Naive thymus-derived CD4-positive, alpha-beta T cell (primary cell): ENCODE results near the gene MRPS21. TPM values are rescaled to one million over a fixed set of nuclear protein-coding genes. Genes with fewer than 3 reads are reported as not detected.

Experiments used
- ATAC-seq: fragments of 150-1000 bp; cut with Tn5 transposase; 2 replicates; pipeline ENCODE4 v1.10.0; 2021; ENCODE audit warnings: mild to moderate bottlenecking, moderate library complexity
- CTCF ChIA-PET: fragments of 350-600 bp; sonication (Branson Sonifier 250); formaldehyde crosslinking; loops from one replicate; lab custom pipeline; 2021; ENCODE audit warnings: antibody characterized with exemption; lab: Charles Lee
- POLR2A ChIA-PET: fragments of 350-600 bp; sonication (Branson Sonifier 250); formaldehyde crosslinking; loops from one replicate; lab custom pipeline; 2021; ENCODE audit warnings: antibody characterized with exemption, inconsistent platforms; lab: Charles Lee
- DNase-seq, 9 donors: peaks; one replicate each; pipeline versions ENCODE4 v3.0.0 to v3.0.0-alpha.2; 2020 to 2022; ENCODE audit warnings: mixed read lengths in 1 of 9
- H3K27ac ChIP-seq: one replicate; pipeline ENCODE4 v1.7.0; 2013; ENCODE audit warnings: mild to moderate bottlenecking, low read depth, low read length, moderate library complexity
- H3K27me3 ChIP-seq, 2 donors: one replicate each; pipeline ENCODE4 v1.7.0; 2013; ENCODE audit warnings: low read length in 2 of 2, mild to moderate bottlenecking in 2 of 2, moderate library complexity in 2 of 2; ENCODE audit not compliant: control insufficient read depth in 2 of 2, insufficient read depth in 2 of 2
- H3K36me3 ChIP-seq, 3 experiments: 1 replicate in 2 of 3; 2 replicates in 1 of 3; pipeline ENCODE4 v1.7.0; 2013; ENCODE audit warnings: low read length in 3 of 3, mild to moderate bottlenecking in 3 of 3, moderate library complexity in 1 of 3; ENCODE audit not compliant: insufficient read depth in 3 of 3, control insufficient read depth in 2 of 3
- H3K4me1 ChIP-seq, 2 donors: one replicate each; pipeline ENCODE4 v1.7.0; 2013; ENCODE audit warnings: low read length in 2 of 2, mild to moderate bottlenecking in 2 of 2, moderate library complexity in 1 of 2; ENCODE audit not compliant: control insufficient read depth in 2 of 2, insufficient read depth in 2 of 2
- H3K4me3 ChIP-seq: 2 replicates; pipeline ENCODE4 v1.7.0; 2013; ENCODE audit warnings: mild to moderate bottlenecking, low read length
- H3K9me3 ChIP-seq, 3 experiments: 1 replicate in 2 of 3; 2 replicates in 1 of 3; pipeline ENCODE4 v1.7.0; 2013; ENCODE audit warnings: low read length in 3 of 3; ENCODE audit not compliant: control insufficient read depth in 2 of 3
- H3K27ac Mint-ChIP-seq, 9 donors: one replicate each; pipeline ENCODE4 v1.8.0; 2020 to 2022; ENCODE audit warnings: mixed read lengths in 9 of 9, mild to moderate bottlenecking in 8 of 9, moderate library complexity in 5 of 9, inconsistent platforms in 2 of 9
- H3K27me3 Mint-ChIP-seq, 5 donors: one replicate each; pipeline ENCODE4 v1.8.0; 2021 to 2022; ENCODE audit warnings: mixed read lengths in 5 of 5, mild to moderate bottlenecking in 1 of 5
- H3K36me3 Mint-ChIP-seq, 5 donors: one replicate each; pipeline ENCODE4 v1.8.0; 2020 to 2022; ENCODE audit warnings: mixed read lengths in 5 of 5, mild to moderate bottlenecking in 3 of 5, inconsistent platforms in 1 of 5
- H3K4me1 Mint-ChIP-seq, 7 donors: one replicate each; pipeline ENCODE4 v1.8.0; 2020 to 2022; ENCODE audit warnings: mixed read lengths in 7 of 7, mild to moderate bottlenecking in 3 of 7, inconsistent platforms in 1 of 7
- H3K4me3 Mint-ChIP-seq, 10 donors: one replicate each; pipeline ENCODE4 v1.8.0; 2020 to 2022; ENCODE audit warnings: mild to moderate bottlenecking in 10 of 10, mixed read lengths in 10 of 10, moderate library complexity in 6 of 10, inconsistent platforms in 2 of 10
- H3K9me3 Mint-ChIP-seq, 11 donors: one replicate each; pipeline ENCODE4 v1.8.0; 2020 to 2022; ENCODE audit warnings: mixed read lengths in 11 of 11, mild to moderate bottlenecking in 4 of 11, inconsistent platforms in 1 of 11, moderate library complexity in 1 of 11
- intact Hi-C, 2 donors: fragments of 100-400 bp; cut with micrococcal nuclease; formaldehyde crosslinking; loops; one replicate each; pipeline ENCODE4 v1.15.1; 2023
- polyA plus RNA-seq, 2 donors: library from polyadenylated mRNA; unstranded; fragments of 300-500 nt; fragmentation: Illumina TruSeq; gene quantifications; one replicate each; pipeline ENCODE4 v1.2.3, GENCODE V29; 2021
- total RNA-seq, 6 experiments: library from RNA in 5 of 6; stranded (reverse) in 5 of 6; gene quantifications; 1 replicate in 5 of 6; 2 replicates in 1 of 6; pipeline ENCODE4 v1.2.3 and lab custom pipeline; 2021 to 2026

Gene MRPS21
- total RNA-seq = 10 to 100 TPM; 47.9 to 72.8 (median 67.5) TPM
- polyA plus RNA-seq = 10 to 100 TPM; 61.7 to 92.9 TPM
- total RNA-seq (lab: John Stamatoyannopoulos, UW) = 50.1 reads per million, percentile 71 among the genes with 10 or more reads in this experiment

GRCh38 chr1:150293433-150294253 lies at the start of gene MRPS21:
Gene MRPS21 (plus strand): TSS chr1:150293861. CDS start chr1:150294367, 506 bp downstream.
- intact Hi-C loops = loop anchor here (1.0 to 2.0 kb wide), 10 partner anchors 9 to 404 kb away; partner anchors contain the start of genes ANP32E (in 2 of the 2), APH1A (in 2 of the 2), PRPF3 (in 2 of the 2) and CIART (in 1 of the 2)
- H3K4me3 Mint-ChIP-seq = peak within 1 kb of the TSS; percentile 85 to 97 (median 92)

DNA sequence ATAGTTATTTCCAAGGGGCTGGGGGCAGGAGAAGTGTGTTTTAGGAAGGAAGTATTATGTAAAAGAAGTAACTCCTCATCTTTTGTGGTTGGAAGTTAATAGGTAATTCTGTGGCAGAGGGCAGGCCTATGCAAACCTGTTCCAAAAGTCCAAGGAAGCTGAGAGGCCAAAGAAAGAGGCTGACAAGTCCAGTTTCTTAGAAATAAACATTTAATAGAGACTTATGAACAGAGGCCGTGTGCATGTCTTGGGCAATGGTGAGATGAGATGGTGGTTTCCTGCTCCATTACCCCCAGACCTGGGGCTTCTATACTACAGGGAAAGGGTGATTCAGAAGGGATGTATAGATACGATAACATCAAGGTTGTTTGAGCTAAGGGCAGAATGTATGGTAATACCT lies 43.7 kb upstream of the MRPS21 start:
- Mint-ChIP-seq H3K9me3 (no peaks in the 10 kb centered on the region), H3K4me1 (no peaks in the 10 kb centered on the region), H3K27me3 (peaks cover 0 to 23% (median 5%) of the 10 kb centered on the region in 5 donors), H3K4me3 (no peak overlapping the region), H3K36me3 (no peaks in the 10 kb centered on the region), H3K27ac (no peak overlapping the region)
- POLR2A ChIA-PET = interaction anchor here (0.6 to 1.1 kb wide), 2 partner anchors 20 to 735 kb away, joined by 3 read pairs; no protein-coding TSS in a partner anchor
- CTCF ChIA-PET = no interaction called here
- Histone ChIP-seq H3K36me3 (no peaks in the 10 kb centered on the region), H3K9me3 (no peaks in the 10 kb centered on the region), H3K4me1 (no peaks in the 10 kb centered on the region), H3K4me3 (no peak overlapping the region), H3K27ac (no peak overlapping the region), H3K27me3 (no peaks in the 10 kb centered on the region)
- ATAC-seq (no peak), DNase-seq (no peak)
- intact Hi-C loops = no loop called here

More at GRCh38 chr1:150293433-150294253, at the start of gene MRPS21:
- DNase-seq (peak; percentile 64 to 88 (median 83)), ATAC-seq (peak; percentile 99)
- H3K27ac ChIP-seq = peak within 1 kb of the TSS; percentile 92
- peak within 1 kb of the TSS; percentile 92 to 100 (median 98) for H3K27ac Mint-ChIP-seq
- H3K9me3 Mint-ChIP-seq = no peaks in the 10 kb centered on the region
- H3K4me1 Mint-ChIP-seq = peaks cover 20 to 45% (median 32%) of the 10 kb centered on the region in 7 donors
- ChIA-PET CTCF (interaction anchor here (1.0 kb wide), 1 partner anchor 38 kb away, joined by 3 read pairs; no protein-coding TSS in a partner anchor), POLR2A (no interaction called here)
- peaks cover 0 to 6% (median 0%) of the 10 kb centered on the region in 3 experiments for H3K36me3 ChIP-seq
- peaks cover 10 to 14% of the 10 kb centered on the region in 2 donors for H3K4me1 ChIP-seq
- H3K27me3 Mint-ChIP-seq = no peaks in the 10 kb centered on the region
- H3K36me3 Mint-ChIP-seq = peaks cover 6 to 8% (median 6%) of the 10 kb centered on the region in 5 donors
- H3K9me3 ChIP-seq = no peaks in the 10 kb centered on the region
- no peaks in the 10 kb centered on the region for H3K27me3 ChIP-seq
- peak within 1 kb of the TSS; percentile 76 for H3K4me3 ChIP-seq

- Histone ChIP-seq H3K4me3 (no peak overlapping the region), H3K27ac (no peak overlapping the region), H3K36me3 (no peaks in the 10 kb centered on the region), H3K4me1 (peaks cover 6 to 8% of the 10 kb centered on the region in 2 donors), H3K9me3 (no peaks in the 10 kb centered on the region), H3K27me3 (peaks cover 0 to 10% of the 10 kb centered on the region in 2 donors)
- Mint-ChIP-seq H3K4me1 (peaks cover 6 to 23% (median 15%) of the 10 kb centered on the region in 7 donors), H3K36me3 (no peaks in the 10 kb centered on the region), H3K27me3 (peaks cover 13 to 62% (median 32%) of the 10 kb centered on the region in 5 donors), H3K9me3 (peaks cover 0 to 1% (median 0%) of the 10 kb centered on the region in 11 donors), H3K27ac (peak overlapping the region in 2 of 9 donors; percentile 4 to 8), H3K4me3 (peak overlapping the region in 9 of 10 donors; percentile 50 to 91 (median 74))
- intact Hi-C loops = loop anchor here (1.0 to 5.0 kb wide), 8 partner anchors 12 to 305 kb away; partner anchors contain the start of genes APH1A (in 1 of the 2), FALEC (in 1 of the 2) and MRPS21 (in 1 of the 2)
- DNase-seq = no peak
- ChIA-PET POLR2A (interaction anchor here (1.0 to 3.3 kb wide), 5 partner anchors 13 to 304 kb away, joined by 3 to 13 read pairs (median 5); partner anchors contain the start of genes APH1A, CIART and RPRD2), CTCF (interaction anchor here (0.6 to 2.4 kb wide), 21 partner anchors 10 to 548 kb away, joined by 3 to 12 read pairs (median 4); partner anchors contain the start of genes APH1A, C1orf54 and FALEC)
- ATAC-seq = no peak
Observed at GRCh38 chr1:150256198-150256553, 37.5 kb upstream of the MRPS21 start.

GRCh38 chr1:150256554-150257341 lies 36.9 kb upstream of the MRPS21 start:
- Mint-ChIP-seq H3K27me3 (peaks cover 13 to 62% (median 32%) of the 10 kb centered on the region in 5 donors), H3K9me3 (peaks cover 0 to 1% (median 0%) of the 10 kb centered on the region in 11 donors), H3K4me3 (peak overlapping the region in 3 of 10 donors; percentile 59 to 91 (median 78)), H3K36me3 (no peaks in the 10 kb centered on the region), H3K27ac (peak overlapping the region in 1 of 9 donors; percentile 4), H3K4me1 (peaks cover 6 to 23% (median 15%) of the 10 kb centered on the region in 7 donors)
- DNase-seq = no peak
- Histone ChIP-seq H3K27me3 (peaks cover 0 to 10% of the 10 kb centered on the region in 2 donors), H3K27ac (no peak overlapping the region), H3K9me3 (no peaks in the 10 kb centered on the region), H3K36me3 (no peaks in the 10 kb centered on the region), H3K4me3 (no peak overlapping the region), H3K4me1 (peaks cover 6 to 8% of the 10 kb centered on the region in 2 donors)
- POLR2A ChIA-PET = interaction anchor here (1.0 to 3.3 kb wide), 4 partner anchors 12 to 303 kb away, joined by 3 to 13 read pairs (median 8); partner anchors contain the start of genes APH1A and RPRD2
- intact Hi-C loops = loop anchor here (1.0 to 5.0 kb wide), 8 partner anchors 12 to 304 kb away; partner anchors contain the start of genes APH1A (in 1 of the 2), FALEC (in 1 of the 2) and MRPS21 (in 1 of the 2)
- CTCF ChIA-PET = interaction anchor here (0.6 to 2.4 kb wide), 21 partner anchors 9 to 547 kb away, joined by 3 to 12 read pairs (median 4); partner anchors contain the start of genes APH1A, C1orf54 and FALEC
- no peak for ATAC-seq

DNA sequence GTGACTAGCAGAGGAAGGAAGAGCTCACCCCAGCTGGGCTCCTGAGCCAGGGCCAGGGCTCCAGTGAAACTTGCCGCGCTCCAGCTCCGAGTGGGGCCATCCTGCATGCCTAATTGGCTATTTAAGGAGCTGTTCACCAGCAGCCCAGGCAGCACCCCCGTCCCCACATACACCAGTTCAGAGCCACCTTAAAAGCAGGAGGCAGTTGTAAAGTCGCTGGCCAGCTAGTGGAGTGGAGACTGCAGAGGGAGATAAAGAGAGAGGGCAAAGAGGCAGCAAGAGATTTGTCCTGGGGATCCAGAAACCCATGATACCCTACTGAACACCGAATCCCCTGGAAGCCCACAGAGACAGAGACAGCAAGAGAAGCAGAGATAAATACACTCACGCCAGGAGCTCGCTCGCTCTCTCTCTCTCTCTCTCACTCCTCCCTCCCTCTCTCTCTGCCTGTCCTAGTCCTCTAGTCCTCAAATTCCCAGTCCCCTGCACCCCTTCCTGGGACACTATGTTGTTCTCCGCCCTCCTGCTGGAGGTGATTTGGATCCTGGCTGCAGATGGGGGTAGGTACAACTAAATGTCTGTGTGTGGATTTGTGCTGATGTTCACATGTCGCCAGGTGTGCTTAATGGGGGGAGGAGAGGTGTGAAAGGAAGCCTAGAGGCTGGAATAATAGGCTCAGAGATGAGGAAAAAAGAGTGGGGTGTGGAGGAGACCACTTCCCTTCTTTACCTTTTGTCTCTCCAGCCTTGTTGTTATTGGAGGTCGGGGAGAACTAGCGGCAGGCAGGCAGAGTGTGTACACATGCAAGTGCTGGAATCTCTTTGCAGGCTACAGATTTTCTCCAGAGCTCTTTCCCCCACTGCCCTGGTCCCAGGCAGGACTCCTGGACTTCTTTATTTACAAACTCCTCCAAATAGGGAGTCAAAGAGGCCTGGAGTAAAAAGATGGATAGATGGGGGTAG lies 35.8 kb upstream of the MRPS21 start, which contains the start of gene CA14:
TSS of gene CA14 (plus strand) at position 151 of the 962 bp plus-strand sequence. CDS start at position 506, 355 bp downstream.
- Histone ChIP-seq H3K4me1 (peaks cover 6 to 8% of the 10 kb centered on the region in 2 donors), H3K4me3 (no peak within 1 kb of the TSS), H3K36me3 (no peaks in the 10 kb centered on the region), H3K9me3 (no peaks in the 10 kb centered on the region), H3K27me3 (peaks cover 0 to 10% of the 10 kb centered on the region in 2 donors), H3K27ac (no peak within 1 kb of the TSS)
- POLR2A ChIA-PET = interaction anchor here (1.4 to 3.3 kb wide), 2 partner anchors 21 to 105 kb away, joined by 4 to 13 read pairs; partner anchors contain the start of gene RPRD2
- ATAC-seq (no peak), DNase-seq (no peak)
- intact Hi-C loops = loop anchor here in 1 of 2 donors (2.0 to 5.0 kb wide), 2 partner anchors 259 to 303 kb away; partner anchors contain the start of gene FALEC
- Mint-ChIP-seq H3K9me3 (peaks cover 0 to 3% (median 0%) of the 10 kb centered on the region in 11 donors), H3K27ac (no peak within 1 kb of the TSS), H3K36me3 (no peaks in the 10 kb centered on the region), H3K27me3 (peaks cover 13 to 57% (median 32%) of the 10 kb centered on the region in 5 donors), H3K4me1 (peaks cover 6 to 23% (median 15%) of the 10 kb centered on the region in 7 donors), H3K4me3 (peak within 1 kb of the TSS in 2 of 10 donors; percentile 59 to 78)
- CTCF ChIA-PET = interaction anchor here (0.6 to 0.8 kb wide), 3 partner anchors 24 to 302 kb away, joined by 3 read pairs; no protein-coding TSS in a partner anchor
